ENCODE data around the gene FXYD7. TPM values are rescaled to one million over a fixed set of nuclear protein-coding genes. Genes with fewer than 3 reads are reported as not detected.

FXYD7 gene
- total and polyA plus RNA-seq, 2 of the 13 experiments (the other 11 are each of a cell fraction or from before 2014, with no cell fraction given): 0.55 TPM; not detected in 1

- TF ChIP-seq REL (CRISPR knock-in tag; conservative IDR thresholded peaks at IDR 0.05): no peak
- TF ChIP-seq GATAD2A (CRISPR knock-in tag; IDR thresholded peaks at IDR 0.05): no peak
- TF ChIP-seq ZFX (CRISPR knock-in tag; IDR thresholded peaks at IDR 0.05; ENCODE audit: low read depth): peak; percentile 91
- TF ChIP-seq ZNF792 (CRISPR knock-in tag; IDR thresholded peaks at IDR 0.05): no peak
- no peak for TF ChIP-seq ZNF180 (CRISPR knock-in tag; IDR thresholded peaks at IDR 0.05; ENCODE audit: borderline replicate concordance, low read depth)
- TF ChIP-seq, protein P1, sequence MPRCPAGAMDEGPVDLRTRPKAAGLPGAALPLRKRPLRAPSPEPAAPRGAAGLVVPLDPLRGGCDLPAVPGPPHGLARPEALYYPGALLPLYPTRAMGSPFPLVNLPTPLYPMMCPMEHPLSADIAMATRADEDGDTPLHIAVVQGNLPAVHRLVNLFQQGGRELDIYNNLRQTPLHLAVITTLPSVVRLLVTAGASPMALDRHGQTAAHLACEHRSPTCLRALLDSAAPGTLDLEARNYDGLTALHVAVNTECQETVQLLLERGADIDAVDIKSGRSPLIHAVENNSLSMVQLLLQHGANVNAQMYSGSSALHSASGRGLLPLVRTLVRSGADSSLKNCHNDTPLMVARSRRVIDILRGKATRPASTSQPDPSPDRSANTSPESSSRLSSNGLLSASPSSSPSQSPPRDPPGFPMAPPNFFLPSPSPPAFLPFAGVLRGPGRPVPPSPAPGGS (CRISPR knock-in tag; IDR thresholded peaks at IDR 0.05): no peak
- no peak for TF ChIP-seq ZNF567 (CRISPR knock-in tag; IDR thresholded peaks at IDR 0.05; ENCODE audit: borderline replicate concordance)
- TF ChIP-seq ATF7-NPFF (CRISPR knock-in tag; IDR thresholded peaks at IDR 0.05; ENCODE audit: low read depth): no peak
- no peak for TF ChIP-seq ZFP36L1 (CRISPR knock-in tag; IDR thresholded peaks at IDR 0.05)
- TF ChIP-seq, protein P2, sequence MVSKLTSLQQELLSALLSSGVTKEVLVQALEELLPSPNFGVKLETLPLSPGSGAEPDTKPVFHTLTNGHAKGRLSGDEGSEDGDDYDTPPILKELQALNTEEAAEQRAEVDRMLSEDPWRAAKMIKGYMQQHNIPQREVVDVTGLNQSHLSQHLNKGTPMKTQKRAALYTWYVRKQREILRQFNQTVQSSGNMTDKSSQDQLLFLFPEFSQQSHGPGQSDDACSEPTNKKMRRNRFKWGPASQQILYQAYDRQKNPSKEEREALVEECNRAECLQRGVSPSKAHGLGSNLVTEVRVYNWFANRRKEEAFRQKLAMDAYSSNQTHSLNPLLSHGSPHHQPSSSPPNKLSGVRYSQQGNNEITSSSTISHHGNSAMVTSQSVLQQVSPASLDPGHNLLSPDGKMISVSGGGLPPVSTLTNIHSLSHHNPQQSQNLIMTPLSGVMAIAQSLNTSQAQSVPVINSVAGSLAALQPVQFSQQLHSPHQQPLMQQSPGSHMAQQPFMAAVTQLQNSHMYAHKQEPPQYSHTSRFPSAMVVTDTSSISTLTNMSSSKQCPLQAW (CRISPR knock-in tag; IDR thresholded peaks at IDR 0.05): peak; percentile 91
- peak; percentile 46; the same call in 1 of the 2 replicates for TF ChIP-seq FOXO1 (CRISPR knock-in tag; IDR thresholded peaks at IDR 0.05)
- TF ChIP-seq HMG20A (CRISPR knock-in tag; IDR thresholded peaks at IDR 0.05; ENCODE audit: borderline replicate concordance): 0 out of 2 replicates have a peak, but pooled peaks have one; percentile 46
- TF ChIP-seq SAP130 (CRISPR knock-in tag; IDR thresholded peaks at IDR 0.05; ENCODE audit: low read depth): peak; percentile 61
- TF ChIP-seq NCOA2 (CRISPR knock-in tag; IDR thresholded peaks at IDR 0.05): no peak
- no peak for TF ChIP-seq MTF1 (CRISPR knock-in tag; IDR thresholded peaks at IDR 0.05)
Observed at GRCh38 chr19:35130761-35131720, 12.0 kb upstream of the FXYD7 start (continued).

All from HepG2 (cell line).